ENCODE measurements around the gene NR2E3.

Gene NR2E3

GRCh38 chr15:71810256-71811035 lies at the start of gene NR2E3:
TSS of gene NR2E3 (plus strand) at chr15:71810554. CDS start at chr15:71810744, 190 bp downstream.
- DNase-seq: no peak

- no peak for DNase-seq
Observed at GRCh38 chr15:71760852-71761251, 49.5 kb upstream of the NR2E3 start.

DNA sequence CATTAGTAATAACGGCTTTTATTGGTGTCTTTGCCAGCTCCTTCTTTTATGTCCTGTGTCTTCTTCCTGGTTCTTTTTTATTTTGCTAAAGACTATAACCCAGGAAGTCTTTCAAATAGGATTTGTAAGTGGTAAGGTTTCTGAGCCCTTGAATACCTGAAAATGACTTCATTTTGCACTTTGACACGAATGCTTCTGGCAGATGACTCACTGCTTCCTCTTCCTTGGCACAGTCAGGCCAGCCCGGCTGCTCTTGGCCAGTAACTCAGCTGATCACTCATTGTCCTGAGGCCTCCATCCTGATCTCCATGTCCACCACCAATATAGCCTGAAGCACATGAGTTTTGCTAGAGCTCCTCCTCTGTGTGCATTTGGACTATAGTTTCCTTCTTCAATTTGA lies 48.7 kb upstream of the NR2E3 start:
- no peak for DNase-seq

- no peak for DNase-seq
Observed at GRCh38 chr15:71768184-71768583, 42.2 kb upstream of the NR2E3 start.

- no peak for DNase-seq
Observed at GRCh38 chr15:71773206-71773859, 37.0 kb upstream of the NR2E3 start.

- no peak for DNase-seq
Observed at GRCh38 chr15:71775856-71776255, 34.5 kb upstream of the NR2E3 start.

- DNase-seq: no peak
Observed at GRCh38 chr15:71776304-71776703, 34.0 kb upstream of the NR2E3 start.

DNA sequence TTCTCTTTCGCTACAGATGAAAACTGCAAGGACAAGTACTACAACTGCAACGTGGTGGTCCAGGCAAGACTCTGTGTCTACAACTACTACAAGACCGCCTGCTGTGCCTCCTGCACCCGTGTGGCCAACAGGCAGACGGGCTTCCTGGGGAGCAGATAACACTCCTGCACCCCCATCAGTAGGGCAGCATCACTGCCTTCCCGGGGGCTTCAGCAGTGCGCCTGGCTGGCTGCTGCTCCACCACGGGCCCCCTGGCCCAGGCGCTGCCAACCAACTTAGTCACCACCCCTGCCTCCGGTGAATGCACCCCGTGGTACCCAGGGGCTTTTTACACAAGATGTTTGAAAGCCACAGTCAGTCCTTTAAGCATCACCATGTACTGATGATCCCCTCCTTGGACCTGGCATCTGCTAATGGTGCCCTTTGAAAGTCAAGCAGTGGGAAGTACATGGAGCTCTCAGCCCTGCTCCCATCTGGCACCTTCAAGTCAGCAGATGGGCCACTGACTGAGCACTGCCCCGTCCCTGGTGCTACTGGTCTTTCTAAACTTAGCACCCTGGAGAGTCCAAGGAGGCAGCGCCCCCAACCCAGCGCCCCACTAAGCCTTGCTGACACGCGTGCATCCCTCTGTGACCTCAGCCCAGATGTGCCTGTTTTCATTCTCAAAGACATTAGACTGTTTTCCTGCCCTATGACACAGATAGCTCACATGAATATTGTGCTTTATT lies 33.0 kb upstream of the NR2E3 start:
- no peak for DNase-seq

- no peak for DNase-seq
Observed at GRCh38 chr15:71779073-71779797, 31.1 kb upstream of the NR2E3 start.

- DNase-seq: no peak
Observed at GRCh38 chr15:71780115-71780976, 30.0 kb upstream of the NR2E3 start.

- no peak for DNase-seq
Observed at GRCh38 chr15:71781179-71781964, 29.0 kb upstream of the NR2E3 start.

DNA sequence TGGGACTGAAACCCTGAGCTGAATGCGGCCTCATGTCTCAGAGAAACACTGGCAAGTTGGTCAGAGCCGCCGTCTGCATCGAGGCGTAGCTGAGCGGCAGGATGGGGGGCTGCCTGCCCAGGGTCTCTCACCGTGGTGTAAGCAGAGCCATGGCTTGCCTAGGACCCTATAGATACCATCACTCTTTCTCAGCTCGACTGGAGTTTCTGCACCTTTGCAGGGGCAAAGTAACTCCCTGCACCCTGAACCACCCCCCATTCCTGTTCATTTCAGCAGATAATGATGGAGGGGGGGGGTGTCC lies 28.4 kb upstream of the NR2E3 start:
- DNase-seq: no peak

GRCh38 chr15:71782422-71783165 lies 27.8 kb upstream of the NR2E3 start:
- DNase-seq: no peak

- no peak for DNase-seq
Observed at GRCh38 chr15:71784719-71785118, 25.6 kb upstream of the NR2E3 start.

DNA sequence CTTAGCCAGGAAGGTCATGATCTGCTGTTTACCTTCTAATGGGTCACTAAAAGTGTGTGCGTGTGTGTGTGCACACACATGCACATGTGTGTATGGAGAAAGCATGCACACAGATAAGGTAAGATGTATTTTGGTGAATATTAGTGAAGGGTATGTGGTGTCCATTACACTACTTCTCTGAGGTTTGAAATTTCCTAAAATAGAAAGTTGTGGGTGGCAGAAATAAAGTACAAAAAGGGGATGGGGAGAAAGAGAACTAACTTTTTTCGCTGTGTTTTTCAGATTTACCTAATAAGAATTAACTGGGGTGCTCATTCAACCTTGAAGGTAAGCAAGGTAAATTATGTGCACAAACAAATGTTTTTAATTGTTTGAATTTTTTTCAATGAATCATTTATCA lies 24.4 kb upstream of the NR2E3 start:
- no peak for DNase-seq

DNA sequence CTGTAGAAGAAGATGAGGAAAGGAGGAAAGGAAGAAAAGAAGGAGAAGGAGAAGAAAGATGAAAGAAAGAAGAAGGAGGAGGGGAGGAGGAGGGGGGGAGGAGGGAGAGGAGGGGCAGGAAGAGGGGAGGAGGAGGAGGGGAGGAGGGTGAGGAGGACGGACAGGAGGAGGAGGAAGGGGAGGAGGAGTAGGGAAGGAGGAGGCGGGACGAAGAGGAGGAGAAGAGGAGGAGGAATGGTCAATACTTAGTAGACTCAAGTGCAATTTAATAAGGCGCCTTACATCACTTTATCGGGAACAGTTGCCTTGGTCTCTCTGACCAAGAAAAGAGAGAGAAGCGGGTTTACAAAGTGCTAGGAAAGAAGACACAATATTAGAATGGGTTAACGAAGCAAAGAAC lies 23.7 kb upstream of the NR2E3 start:
- DNase-seq: no peak

- DNase-seq: no peak
Observed at GRCh38 chr15:71788646-71789579, 21.4 kb upstream of the NR2E3 start.

GRCh38 chr15:71789616-71790015 lies 20.7 kb upstream of the NR2E3 start:
- no peak for DNase-seq

- DNase-seq: no peak
Observed at GRCh38 chr15:71790081-71790480, 20.3 kb upstream of the NR2E3 start.

GRCh38 chr15:71791975-71792374 lies 18.4 kb upstream of the NR2E3 start:
- DNase-seq: no peak

Measured in NCI-H187 treated with DMSO at 0.1 percent for 48 hours (cell line).